ENCODE measurements around the gene AREL1. TPM values are rescaled to one million over a fixed set of nuclear protein-coding genes. Genes with fewer than 3 reads are reported as not detected.

Gene AREL1
- total and polyA plus RNA-seq, 10 of the 15 experiments (the other 5 are each of a cell fraction or from before 2014, with no cell fraction given): 6.2 to 40.4 (median 23.7) TPM

- intact Hi-C loops (cut with micrococcal nuclease; ENCODE audit: unreplicated experiment): loop anchor here (5.0 kb wide), 1 partner anchor 35 kb away; no protein-coding TSS in a partner anchor
- ChIA-PET RAD21 (ENCODE audit: unreplicated experiment) (interaction anchor here (1.5 kb wide), 1 partner anchor 9 kb away, joined by 3 read pairs; no protein-coding TSS in a partner anchor), SMC1A (ENCODE audit: uncharacterized antibody, unreplicated experiment) (interaction anchor here (0.9 kb wide), 1 partner anchor 170 kb away, joined by 3 read pairs; no protein-coding TSS in a partner anchor)
- TF ChIP-seq MYC (IDR thresholded peaks at IDR 0.05; ENCODE audit: insufficient read depth, insufficient read length, insufficient replicate concordance, low read length, severe bottlenecking) (no peak), JUND (IDR thresholded peaks at IDR 0.05; ENCODE audit: low read depth, low read length) (no peak), HCFC1 (IDR thresholded peaks at IDR 0.05; ENCODE audit: low read length) (no peak), BHLHE40 (IDR thresholded peaks at IDR 0.05; ENCODE audit: borderline replicate concordance in 1 of 2, low read depth in 2 of 2, low read length in 1 of 2) (peak in 1 of 2 experiments; percentile 57; a peak in 2 of 4 replicates), ZNF687 (IDR thresholded peaks at IDR 0.05) (no peak), SMAD1 (IDR thresholded peaks at IDR 0.05; ENCODE audit: low read depth, partially characterized antibody) (no peak), CBFB (IDR thresholded peaks at IDR 0.05; ENCODE audit: low read depth) (no peak), ZNF217 (IDR thresholded peaks at IDR 0.05) (0 out of 2 replicates have a peak, but pooled peaks have one; percentile 41), YY1 (IDR thresholded peaks at IDR 0.05; ENCODE audit: low read depth, low read length) (peak; percentile 72), IKZF2 (IDR thresholded peaks at IDR 0.05) (no peak), USF1 (IDR thresholded peaks at IDR 0.05; ENCODE audit: borderline replicate concordance, extremely low read length, insufficient read depth, low read depth, low read length) (no peak), DPF2 (IDR thresholded peaks at IDR 0.05) (no peak), USF2 (IDR thresholded peaks at IDR 0.05; ENCODE audit: borderline replicate concordance, low read depth, low read length) (no peak)
These were observed 100.4 kb downstream of the AREL1 start for GRCh38 chr14:74612350-74613021.

More at GRCh38 chr14:74612350-74613021, 100.4 kb downstream of the AREL1 start:
- POLR2A ChIA-PET: interaction anchor here (1.0 kb wide), 1 partner anchor 226 kb away, joined by 9 read pairs; no protein-coding TSS in a partner anchor
- no peak overlapping the region for H3K9ac ChIP-seq (ENCODE audit: control insufficient read depth, insufficient read depth, low read length)
- H3K79me2 ChIP-seq (ENCODE audit: control insufficient read depth, insufficient read depth, low read length): no peaks in the 10 kb centered on the region
- no peak overlapping the region for H3K27ac ChIP-seq (ENCODE audit: control insufficient read depth, insufficient read depth)
- in situ Hi-C loops (cut with MboI): no loop called here
- 7% methylated on average over 59 of the region's 69 CpGs for WGBS (ENCODE audit: insufficient coverage, insufficient replicate concordance, low lambda C conversion rate, missing lambda C conversion rate)
- CTCF ChIA-PET: interaction anchor here (0.5 to 2.8 kb wide), 14 partner anchors 9 to 289 kb away, joined by 3 to 14 read pairs (median 3); no protein-coding TSS in a partner anchor
- H3K27me3 ChIP-seq (replicated peaks in 1 of 2; ENCODE audit: control insufficient read depth in 2 of 2, insufficient read depth in 2 of 2, low read length in 1 of 2): peaks cover 0 to 1% of the 10 kb centered on the region in 2 experiments; a peak in 2 of 4 replicates
- peaks cover 15% of the 10 kb centered on the region for H3K4me1 ChIP-seq (ENCODE audit: control insufficient read depth, insufficient read depth, low read length)
- peak overlapping the region; percentile 87 for H2AFZ ChIP-seq (ENCODE audit: control insufficient read depth, low read depth, low read length)
- peak overlapping the region; percentile 63 for H3K4me3 ChIP-seq
- peak; percentile 87 for ATAC-seq
- BruUV-seq (replicated peaks): no TSS peak
- no peaks in the 10 kb centered on the region for H4K20me1 ChIP-seq (ENCODE audit: control insufficient read depth, insufficient read depth)
- no peak for FAIRE-seq
- no peak for DNase-seq (ENCODE audit: low read depth, low spot score)
- no peaks in the 10 kb centered on the region for H3K9me3 ChIP-seq (replicated peaks; ENCODE audit: control insufficient read depth, insufficient read depth, low read length)
- H3K36me3 ChIP-seq (ENCODE audit: control insufficient read depth in 2 of 2, insufficient read depth in 2 of 2, low read length in 1 of 2): no peaks in the 10 kb centered on the region
- peak overlapping the region; percentile 90 for H3K4me2 ChIP-seq (ENCODE audit: control insufficient read depth, insufficient read depth)

Data from GM12878 (cell line).